ENCODE data around the gene SAP25. TPM values are rescaled to one million over a fixed set of nuclear protein-coding genes. Genes with fewer than 3 reads are reported as not detected.

SAP25 gene
- total RNA-seq, 2 donors from 2014 or later: 5.8 to 6.3 TPM

DNA sequence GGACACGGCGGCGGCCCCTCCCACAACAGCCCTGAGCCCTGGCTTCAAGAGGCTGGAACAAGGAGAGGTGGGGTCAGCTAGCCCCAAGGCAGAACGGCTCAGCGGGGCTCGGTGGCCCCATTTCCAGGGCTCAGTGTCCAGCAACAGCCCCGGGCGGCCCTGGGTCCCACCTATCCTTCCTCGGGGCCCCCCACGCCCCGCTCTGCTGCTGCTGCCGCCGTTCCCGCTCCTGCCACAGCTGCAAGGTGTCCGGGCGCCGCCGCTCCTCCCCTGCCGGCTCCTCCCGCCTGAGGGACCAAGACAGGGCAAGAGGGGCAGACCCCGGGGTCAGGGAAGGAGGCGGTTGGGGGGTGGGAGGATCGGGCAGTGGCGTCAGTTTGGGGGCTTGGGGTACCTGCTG, 3.4 kb upstream of the SAP25 start:
- 93 to 97% methylated on average over 14 to 24 of the region's 24 CpGs for WGBS, 2 experiments (ENCODE audit: insufficient coverage in 1 of 2, insufficient read length in 1 of 2)
- H3K27ac ChIP-seq (ENCODE audit: low read depth, low read length): no peak overlapping the region
- no peaks in the 10 kb centered on the region for H3K9me3 ChIP-seq (ENCODE audit: control insufficient read depth, low read length)
- no peaks in the 10 kb centered on the region for H3K27me3 ChIP-seq (ENCODE audit: control insufficient read depth, insufficient read depth, low read length, poor library complexity, severe bottlenecking)
- DNase-seq: peak; percentile 40
- no peaks in the 10 kb centered on the region for H3K4me1 ChIP-seq (ENCODE audit: control insufficient read depth, insufficient read depth, low read length)
- TF ChIP-seq, protein P1, sequence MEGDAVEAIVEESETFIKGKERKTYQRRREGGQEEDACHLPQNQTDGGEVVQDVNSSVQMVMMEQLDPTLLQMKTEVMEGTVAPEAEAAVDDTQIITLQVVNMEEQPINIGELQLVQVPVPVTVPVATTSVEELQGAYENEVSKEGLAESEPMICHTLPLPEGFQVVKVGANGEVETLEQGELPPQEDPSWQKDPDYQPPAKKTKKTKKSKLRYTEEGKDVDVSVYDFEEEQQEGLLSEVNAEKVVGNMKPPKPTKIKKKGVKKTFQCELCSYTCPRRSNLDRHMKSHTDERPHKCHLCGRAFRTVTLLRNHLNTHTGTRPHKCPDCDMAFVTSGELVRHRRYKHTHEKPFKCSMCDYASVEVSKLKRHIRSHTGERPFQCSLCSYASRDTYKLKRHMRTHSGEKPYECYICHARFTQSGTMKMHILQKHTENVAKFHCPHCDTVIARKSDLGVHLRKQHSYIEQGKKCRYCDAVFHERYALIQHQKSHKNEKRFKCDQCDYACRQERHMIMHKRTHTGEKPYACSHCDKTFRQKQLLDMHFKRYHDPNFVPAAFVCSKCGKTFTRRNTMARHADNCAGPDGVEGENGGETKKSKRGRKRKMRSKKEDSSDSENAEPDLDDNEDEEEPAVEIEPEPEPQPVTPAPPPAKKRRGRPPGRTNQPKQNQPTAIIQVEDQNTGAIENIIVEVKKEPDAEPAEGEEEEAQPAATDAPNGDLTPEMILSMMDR (conservative IDR thresholded peaks at IDR 0.05): no peak
- Mint-ChIP-seq H3K4me1 (peaks cover 4% of the 10 kb centered on the region), H3K27ac (no peak overlapping the region), H3K27me3 (ENCODE audit: insufficient read depth) (no peaks in the 10 kb centered on the region), H3K9me3 (no peaks in the 10 kb centered on the region), H3K4me3 (no peak overlapping the region), H3K36me3 (ENCODE audit: low read depth) (peaks cover 29% of the 10 kb centered on the region)
- H3K9ac ChIP-seq (ENCODE audit: extremely low read depth, low read length, poor library complexity, severe bottlenecking): no peak overlapping the region
- H3K36me3 ChIP-seq (ENCODE audit: control insufficient read depth, insufficient read depth, low read length): peaks cover 36% of the 10 kb centered on the region
- no peak overlapping the region for H3K4me3 ChIP-seq (ENCODE audit: low read length)

DNA sequence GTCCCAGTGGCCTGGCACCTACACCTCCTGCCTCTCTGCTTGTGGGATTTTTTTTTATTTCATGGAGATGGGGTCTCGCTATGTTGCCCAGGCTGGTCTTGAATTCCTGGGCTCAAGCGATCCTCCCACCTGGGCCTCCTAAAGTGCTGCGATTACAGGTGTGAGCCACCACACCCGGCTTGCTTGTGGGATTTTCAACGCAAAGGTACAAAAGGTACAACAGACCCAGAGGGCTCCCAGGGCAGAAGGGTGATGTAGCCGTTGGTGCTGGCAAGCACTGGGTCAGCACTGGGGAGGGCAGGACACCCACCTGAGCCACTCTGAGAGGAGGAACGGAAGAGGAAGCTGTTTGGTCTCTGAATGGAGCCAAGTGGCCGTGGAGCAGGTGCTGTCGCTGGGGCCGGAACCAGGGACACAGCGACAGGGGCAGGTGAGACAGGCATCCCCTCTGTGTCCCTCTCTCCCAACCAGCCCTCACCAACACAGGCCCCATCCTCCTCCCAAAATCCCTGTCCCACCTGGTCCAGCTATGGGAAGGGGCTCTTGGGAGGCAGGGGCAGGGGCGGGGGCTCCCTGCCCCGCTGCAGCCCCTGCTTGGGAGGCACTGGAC, 2.8 kb upstream of the SAP25 start:
- Mint-ChIP-seq H3K9me3 (no peaks in the 10 kb centered on the region), H3K27ac (no peak overlapping the region), H3K4me1 (peaks cover 9% of the 10 kb centered on the region), H3K27me3 (ENCODE audit: insufficient read depth) (no peaks in the 10 kb centered on the region), H3K4me3 (no peak overlapping the region), H3K36me3 (ENCODE audit: low read depth) (peaks cover 29% of the 10 kb centered on the region)
- H3K9me3 ChIP-seq (ENCODE audit: control insufficient read depth, low read length): no peaks in the 10 kb centered on the region
- H3K9ac ChIP-seq (ENCODE audit: extremely low read depth, low read length, poor library complexity, severe bottlenecking): no peak overlapping the region
- no peak overlapping the region for H3K4me3 ChIP-seq (ENCODE audit: low read length)
- TF ChIP-seq, protein P1 (conservative IDR thresholded peaks at IDR 0.05): no peak
- H3K27ac ChIP-seq (ENCODE audit: low read depth, low read length): no peak overlapping the region
- peaks cover 30% of the 10 kb centered on the region for H3K36me3 ChIP-seq (ENCODE audit: control insufficient read depth, insufficient read depth, low read length)
- 95 to 98% methylated on average over 10 to 13 of the region's 13 CpGs for WGBS, 2 experiments (ENCODE audit: insufficient coverage in 1 of 2, insufficient read length in 1 of 2)
- peak; percentile 31 for DNase-seq
- no peaks in the 10 kb centered on the region for H3K27me3 ChIP-seq (ENCODE audit: control insufficient read depth, insufficient read depth, low read length, poor library complexity, severe bottlenecking)
- peaks cover 1% of the 10 kb centered on the region for H3K4me1 ChIP-seq (ENCODE audit: control insufficient read depth, insufficient read depth, low read length)

DNA sequence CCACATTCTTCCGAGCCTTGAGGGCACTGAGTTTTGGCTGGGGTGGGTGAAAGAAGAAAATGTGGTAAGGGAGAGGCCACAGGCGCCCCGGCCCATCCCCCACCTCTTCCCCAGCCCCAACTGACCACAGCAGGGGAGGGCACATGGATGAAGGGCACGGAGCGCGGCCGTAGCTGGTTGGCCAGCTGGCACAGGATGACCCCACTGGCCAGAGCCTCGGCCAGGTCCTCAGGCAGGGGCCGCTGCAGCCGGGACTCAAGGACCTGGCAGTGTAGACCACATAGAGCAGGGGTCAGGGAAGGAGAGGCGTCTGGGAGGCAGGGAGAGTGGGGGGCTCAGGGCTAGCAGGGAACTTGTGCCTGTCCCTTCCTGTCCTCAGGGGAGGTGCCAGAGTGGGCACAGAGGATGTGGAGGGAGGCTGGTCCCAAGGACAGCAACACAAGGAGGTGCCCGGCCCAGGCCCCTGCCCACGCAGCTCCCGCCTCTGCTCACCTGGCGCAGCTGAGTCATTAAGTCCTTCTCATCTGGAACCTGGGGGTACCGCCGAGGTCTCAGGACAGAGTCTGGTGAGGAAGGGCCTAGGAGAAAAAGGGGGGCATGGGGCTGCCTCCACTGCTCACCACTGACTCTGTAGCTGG, 2.2 kb upstream of the SAP25 start:
- no peak overlapping the region for H3K4me3 ChIP-seq (ENCODE audit: low read length)
- H3K9ac ChIP-seq (ENCODE audit: extremely low read depth, low read length, poor library complexity, severe bottlenecking): no peak overlapping the region
- no peaks in the 10 kb centered on the region for H3K9me3 ChIP-seq (ENCODE audit: control insufficient read depth, low read length)
- Mint-ChIP-seq H3K4me1 (peaks cover 9% of the 10 kb centered on the region), H3K27me3 (ENCODE audit: insufficient read depth) (no peaks in the 10 kb centered on the region), H3K27ac (no peak overlapping the region), H3K4me3 (no peak overlapping the region), H3K36me3 (ENCODE audit: low read depth) (peaks cover 29% of the 10 kb centered on the region), H3K9me3 (no peaks in the 10 kb centered on the region)
- TF ChIP-seq, protein P1 (conservative IDR thresholded peaks at IDR 0.05): no peak
- WGBS, 2 experiments (ENCODE audit: insufficient coverage in 1 of 2, insufficient read length in 1 of 2): 92 to 93% methylated on average over 9 to 17 of the region's 17 CpGs
- peak; percentile 49 for DNase-seq
- H3K36me3 ChIP-seq (ENCODE audit: control insufficient read depth, insufficient read depth, low read length): peaks cover 24% of the 10 kb centered on the region
- peaks cover 4% of the 10 kb centered on the region for H3K4me1 ChIP-seq (ENCODE audit: control insufficient read depth, insufficient read depth, low read length)
- no peaks in the 10 kb centered on the region for H3K27me3 ChIP-seq (ENCODE audit: control insufficient read depth, insufficient read depth, low read length, poor library complexity, severe bottlenecking)
- H3K27ac ChIP-seq (ENCODE audit: low read depth, low read length): no peak overlapping the region

Data from endodermal cell (in vitro differentiated cells).